ENCODE measurements around the gene H2AZ2.

GRCh38 chr7:44872787-44873186 lies 24.9 kb upstream of the H2AZ2 start:
- no peak for TF ChIP-seq POLR2AphosphoS5 (IDR thresholded peaks at IDR 0.05; ENCODE audit: low read depth)
- TF ChIP-seq CTCF (IDR thresholded peaks at IDR 0.05; ENCODE audit: insufficient read depth, low read length), result no peak
- no peak for TF ChIP-seq REST (IDR thresholded peaks at IDR 0.05; ENCODE audit: insufficient replicate concordance, low read depth)

Measured in HL-60 (cell line).